Stimulated activated effector memory CD8-positive, alpha-beta T cell treated with anti-CD3 and anti-CD28 coated beads, Interleukin-12 subunit alpha, Interleukin-12 subunit beta, amount 100 ng/mL, for 72 hours (primary cell): Measurements from ENCODE around the gene MTX2.

Source experiments
- ATAC-seq: fragments of 150-1000 bp; cut with Tn5 transposase; 2 replicates; pipeline ENCODE4 v1.10.0; 2021
- DNase-seq, 2 donors: peaks; one replicate each; pipeline ENCODE4 v3.0.0; 2021 to 2022; ENCODE audit warnings: low spot score in 2 of 2
- H3K27ac Mint-ChIP-seq: one replicate; pipeline ENCODE4 v1.8.0; 2022; ENCODE audit warnings: mild to moderate bottlenecking, mixed read lengths
- H3K36me3 Mint-ChIP-seq: one replicate; pipeline ENCODE4 v1.8.0; 2022; ENCODE audit warnings: mild to moderate bottlenecking, mixed read lengths
- H3K4me1 Mint-ChIP-seq: one replicate; pipeline ENCODE4 v1.8.0; 2022; ENCODE audit warnings: mixed read lengths
- H3K4me3 Mint-ChIP-seq: one replicate; pipeline ENCODE4 v1.8.0; 2022; ENCODE audit warnings: mild to moderate bottlenecking, mixed read lengths
- H3K9me3 Mint-ChIP-seq: one replicate; pipeline ENCODE4 v1.8.0; 2022; ENCODE audit warnings: mixed read lengths

The MTX2 gene

DNA sequence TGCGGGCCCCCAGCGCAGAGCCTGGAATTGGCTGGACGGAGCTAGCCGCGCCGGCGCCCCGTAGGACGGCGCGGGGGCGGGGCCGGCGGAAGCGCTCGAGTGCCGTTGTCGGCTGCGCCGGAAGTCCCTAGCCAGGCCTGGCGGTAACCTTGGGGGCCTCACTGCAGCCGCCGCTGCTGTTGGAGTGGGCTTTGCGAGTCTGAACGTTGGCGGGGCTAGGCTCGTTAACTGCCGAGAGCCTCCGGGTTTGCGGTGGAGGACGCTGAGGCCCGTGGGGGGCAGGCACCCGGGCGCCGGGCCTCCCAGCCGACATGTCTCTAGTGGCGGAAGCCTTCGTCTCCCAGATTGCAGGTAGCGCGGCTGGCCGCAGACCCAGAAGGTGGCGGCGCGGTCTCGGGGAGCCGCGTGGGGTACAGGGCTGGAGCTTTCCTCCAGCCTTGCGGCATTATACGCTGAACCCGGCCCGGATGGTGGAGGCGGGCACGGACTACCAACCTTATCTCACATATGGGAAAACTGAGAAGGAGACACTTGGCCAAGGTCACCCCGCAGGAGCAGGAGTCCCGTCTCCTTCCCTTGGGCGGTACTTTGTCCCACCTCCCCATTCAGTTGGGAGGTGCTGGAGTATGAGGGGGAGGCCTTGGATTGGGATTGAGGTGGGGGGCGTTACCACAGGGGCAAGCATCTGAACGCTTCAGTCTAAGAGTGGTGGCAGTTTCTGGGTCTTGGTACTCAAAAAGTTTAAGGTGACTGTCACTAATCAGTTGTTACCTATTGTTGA, at the start of gene MTX2:
Gene MTX2 (plus strand): TSS at position 124 of the 781 bp plus-strand sequence. CDS start 188 bp downstream, at position 312.
- Mint-ChIP-seq H3K4me3 (peak within 1 kb of the TSS; percentile 96), H3K27ac (peak within 1 kb of the TSS; percentile 96)
- peak; percentile 69 to 88 for DNase-seq

DNA sequence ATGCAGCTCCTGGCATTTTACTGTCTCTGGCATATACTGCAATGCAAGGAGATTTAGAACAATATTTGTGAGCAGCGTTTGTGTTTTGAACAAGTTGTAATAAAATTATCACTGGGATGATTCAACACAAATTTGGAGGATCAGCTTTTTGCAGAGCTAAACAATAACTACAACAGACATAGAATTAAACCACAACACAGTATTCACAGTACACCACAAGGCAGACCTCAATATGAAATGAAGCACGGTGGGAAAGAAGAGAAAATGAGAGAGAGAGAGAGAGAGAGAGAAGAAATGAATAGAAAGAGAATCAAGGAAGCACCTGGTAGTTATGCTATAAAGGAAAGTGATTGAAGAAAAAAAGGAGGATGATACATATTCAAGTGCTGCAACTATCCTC, 41.4 kb upstream of the MTX2 start:
- no peak overlapping the region for H3K4me3 Mint-ChIP-seq
- H3K4me1 Mint-ChIP-seq, result no peaks in the 10 kb centered on the region
- ATAC-seq (no peak), DNase-seq (no peak)
- H3K36me3 Mint-ChIP-seq, result no peaks in the 10 kb centered on the region
- peaks cover 1% of the 10 kb centered on the region for H3K9me3 Mint-ChIP-seq
- H3K27ac Mint-ChIP-seq, result no peak overlapping the region

More for the DNA sequence above, at the start of gene MTX2:
- H3K36me3 Mint-ChIP-seq, result no peaks in the 10 kb centered on the region
- ATAC-seq, result peak; percentile 96
- no peaks in the 10 kb centered on the region for H3K9me3 Mint-ChIP-seq
- H3K4me1 Mint-ChIP-seq, result no peaks in the 10 kb centered on the region

DNA sequence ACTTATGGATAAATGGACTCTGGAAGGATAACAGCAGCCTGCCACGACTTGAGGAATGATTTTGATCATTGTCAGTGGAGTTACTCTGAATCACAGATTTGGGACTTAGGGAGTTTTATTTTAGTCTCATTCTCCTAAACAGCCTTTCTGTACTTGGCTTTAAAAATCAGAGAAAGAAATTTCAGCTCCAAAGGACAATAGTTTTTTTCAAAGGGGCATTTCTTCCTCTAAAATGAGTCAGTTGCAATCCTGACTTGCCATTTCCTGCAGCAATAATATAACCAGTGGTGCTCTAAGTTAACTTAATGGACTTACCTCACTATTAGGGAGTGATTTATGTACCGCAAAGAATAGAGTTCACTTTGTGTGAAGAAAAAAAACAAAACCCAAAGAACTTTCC, 35.1 kb upstream of the MTX2 start:
- Mint-ChIP-seq H3K9me3 (no peaks in the 10 kb centered on the region), H3K4me1 (no peaks in the 10 kb centered on the region), H3K36me3 (no peaks in the 10 kb centered on the region), H3K4me3 (no peak overlapping the region), H3K27ac (no peak overlapping the region)
- DNase-seq (no peak), ATAC-seq (no peak)

DNA sequence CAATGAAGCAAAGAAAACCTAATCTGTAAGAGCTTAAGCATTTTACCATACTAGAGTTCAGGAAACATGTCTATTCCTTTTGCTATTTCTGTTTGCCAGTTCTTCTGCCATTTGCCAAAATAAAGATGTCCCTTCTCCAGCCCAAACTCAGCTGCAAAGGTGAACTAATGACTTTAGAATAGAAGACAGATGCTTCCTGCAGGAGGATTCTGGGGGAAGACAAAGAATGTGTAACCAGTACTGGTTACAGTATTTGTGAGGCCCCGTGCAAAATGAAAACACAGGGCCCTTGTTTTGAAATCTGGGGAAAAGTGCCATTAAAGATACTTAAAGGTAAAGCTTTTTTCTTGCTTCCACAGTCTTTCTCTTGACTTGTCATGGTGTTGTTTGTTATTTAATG, 34.3 kb upstream of the MTX2 start:
- Mint-ChIP-seq H3K9me3 (no peaks in the 10 kb centered on the region), H3K27ac (no peak overlapping the region), H3K36me3 (no peaks in the 10 kb centered on the region), H3K4me1 (no peaks in the 10 kb centered on the region), H3K4me3 (no peak overlapping the region)
- DNase-seq (no peak), ATAC-seq (no peak)

DNA sequence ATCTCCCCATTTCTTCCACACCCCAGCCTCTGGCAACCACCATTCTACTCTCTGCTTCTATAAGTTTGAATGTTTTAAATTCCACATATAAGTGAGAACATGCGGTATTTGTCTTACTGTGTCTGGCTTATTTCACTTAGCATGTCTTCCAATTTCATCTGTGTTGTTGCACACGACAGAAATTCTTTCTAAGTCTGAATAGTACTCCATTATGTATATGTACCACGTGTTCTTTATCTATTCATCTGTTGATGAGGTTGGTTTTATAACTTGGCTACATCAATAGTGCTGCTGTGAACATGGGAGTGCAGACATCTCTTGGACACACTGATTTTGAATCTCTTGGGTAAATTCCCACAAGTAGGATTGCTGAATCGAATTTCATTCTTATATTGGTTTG, 31.8 kb upstream of the MTX2 start:
- ATAC-seq (no peak), DNase-seq (no peak)
- H3K9me3 Mint-ChIP-seq, result no peaks in the 10 kb centered on the region
- no peak overlapping the region for H3K27ac Mint-ChIP-seq
- no peak overlapping the region for H3K4me3 Mint-ChIP-seq
- H3K4me1 Mint-ChIP-seq, result no peaks in the 10 kb centered on the region
- no peaks in the 10 kb centered on the region for H3K36me3 Mint-ChIP-seq

DNA sequence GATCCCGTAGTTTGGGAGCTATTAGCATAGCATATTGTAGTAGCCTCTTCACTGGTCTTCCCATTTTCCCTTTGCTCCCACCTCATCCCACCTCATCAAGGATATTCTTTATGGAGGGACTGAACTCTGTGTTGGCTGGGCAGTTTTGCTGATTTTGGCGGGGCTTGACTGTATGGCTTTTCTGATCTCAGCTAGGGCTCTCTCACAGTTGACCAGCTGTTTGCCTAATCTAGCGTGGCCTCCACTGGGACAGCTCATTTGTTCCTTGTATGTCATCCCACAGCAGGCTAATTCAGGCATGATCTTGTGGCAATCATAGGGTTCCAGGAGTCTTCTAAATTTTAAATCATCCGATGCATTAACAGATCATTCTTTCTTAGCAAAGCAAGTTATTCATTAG, 30.2 kb upstream of the MTX2 start:
- H3K4me3 Mint-ChIP-seq, result no peak overlapping the region
- no peak for DNase-seq
- H3K9me3 Mint-ChIP-seq, result no peaks in the 10 kb centered on the region
- no peaks in the 10 kb centered on the region for H3K4me1 Mint-ChIP-seq
- no peak for ATAC-seq
- H3K27ac Mint-ChIP-seq, result no peak overlapping the region
- no peaks in the 10 kb centered on the region for H3K36me3 Mint-ChIP-seq

DNA sequence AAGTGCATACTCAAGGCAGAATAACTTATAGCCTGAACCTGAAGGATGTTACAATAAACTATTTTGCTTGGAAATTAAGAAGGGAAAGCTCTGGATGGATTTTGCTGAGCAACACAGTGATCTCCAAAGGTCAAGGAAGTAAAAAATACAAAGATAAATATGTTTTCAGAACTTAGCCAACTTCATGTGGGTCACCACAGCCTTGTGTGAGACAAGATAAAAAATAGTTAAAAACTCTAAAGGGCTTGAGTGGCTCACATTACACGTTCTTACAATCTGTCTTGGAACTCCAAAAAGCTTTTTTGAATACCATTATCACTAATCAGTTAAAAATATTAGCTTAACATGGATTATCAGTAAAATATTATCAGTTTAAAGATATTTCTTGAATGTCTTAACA, 28.9 kb upstream of the MTX2 start:
- ATAC-seq (no peak), DNase-seq (no peak)
- no peaks in the 10 kb centered on the region for H3K4me1 Mint-ChIP-seq
- H3K36me3 Mint-ChIP-seq, result no peaks in the 10 kb centered on the region
- H3K4me3 Mint-ChIP-seq, result no peak overlapping the region
- H3K27ac Mint-ChIP-seq, result no peak overlapping the region
- H3K9me3 Mint-ChIP-seq, result no peaks in the 10 kb centered on the region

DNA sequence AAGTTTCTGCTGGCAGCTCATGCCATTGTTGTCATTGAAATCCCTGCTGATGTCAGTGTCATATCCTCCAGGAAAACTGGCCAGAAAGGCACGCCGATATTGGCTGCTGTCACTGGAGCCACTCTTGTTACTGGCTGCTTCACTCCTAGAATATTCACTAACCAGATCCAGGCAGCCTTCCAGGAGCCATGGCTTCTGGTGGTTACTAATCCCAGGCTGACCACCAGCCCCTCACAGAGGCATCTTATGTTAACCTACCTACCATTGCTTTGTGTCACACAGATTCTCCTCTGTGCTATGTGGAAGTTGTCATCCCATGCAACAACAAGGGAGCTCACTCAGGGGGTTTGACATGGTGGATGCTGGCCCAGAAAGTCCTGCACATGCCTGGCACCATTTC, 27.0 kb upstream of the MTX2 start:
- no peak overlapping the region for H3K4me3 Mint-ChIP-seq
- H3K27ac Mint-ChIP-seq, result no peak overlapping the region
- H3K9me3 Mint-ChIP-seq, result no peaks in the 10 kb centered on the region
- H3K4me1 Mint-ChIP-seq, result no peaks in the 10 kb centered on the region
- ATAC-seq, result no peak
- DNase-seq, result no peak
- no peaks in the 10 kb centered on the region for H3K36me3 Mint-ChIP-seq

DNA sequence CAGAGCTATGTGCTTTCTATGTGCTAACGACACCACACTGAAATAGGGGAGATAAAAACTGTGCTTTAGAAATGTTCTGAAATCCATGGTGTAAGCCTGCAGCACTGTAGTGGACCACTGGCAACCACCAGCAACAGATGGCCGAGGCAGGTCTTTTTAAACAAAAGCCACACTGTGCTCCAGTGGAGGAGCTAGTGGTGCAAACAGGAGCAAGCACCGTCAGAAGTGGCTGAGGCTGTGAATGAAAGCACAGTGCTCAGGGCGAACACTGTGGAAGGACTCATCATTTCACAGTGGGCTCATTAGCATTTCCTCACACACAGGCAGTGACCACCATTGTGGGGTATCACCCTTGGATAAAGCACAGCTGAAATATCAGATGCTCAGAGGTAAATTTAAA, 22.9 kb upstream of the MTX2 start:
- H3K9me3 Mint-ChIP-seq, result no peaks in the 10 kb centered on the region

DNA sequence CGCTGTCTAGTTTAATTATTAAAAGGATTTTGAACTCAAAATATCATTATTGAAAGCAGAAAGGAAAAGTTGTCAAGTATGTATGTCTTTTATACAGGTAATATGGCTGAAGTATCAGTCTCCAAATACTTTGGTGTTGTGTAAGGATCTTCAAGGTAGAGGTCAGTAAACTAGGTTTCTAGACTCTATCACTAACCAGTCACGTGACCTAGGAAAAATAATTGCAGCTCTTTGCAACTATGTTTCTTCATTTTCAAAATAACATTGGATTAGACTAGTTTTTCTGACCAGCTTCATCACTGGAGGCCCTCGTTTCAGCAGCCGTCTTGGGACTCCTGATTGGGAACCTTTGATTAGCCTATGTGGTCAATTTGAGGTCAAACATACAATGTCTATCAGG, 21.4 kb upstream of the MTX2 start:
- no peaks in the 10 kb centered on the region for H3K4me1 Mint-ChIP-seq
- no peak for ATAC-seq
- H3K36me3 Mint-ChIP-seq, result no peaks in the 10 kb centered on the region
- H3K27ac Mint-ChIP-seq, result no peak overlapping the region
- no peaks in the 10 kb centered on the region for H3K9me3 Mint-ChIP-seq
- DNase-seq, result no peak
- H3K4me3 Mint-ChIP-seq, result no peak overlapping the region

More for the DNA sequence above, 22.9 kb upstream of the MTX2 start:
- Mint-ChIP-seq H3K27ac (no peak overlapping the region), H3K36me3 (no peaks in the 10 kb centered on the region), H3K4me3 (no peak overlapping the region), H3K4me1 (no peaks in the 10 kb centered on the region)
- ATAC-seq (no peak), DNase-seq (no peak)

DNA sequence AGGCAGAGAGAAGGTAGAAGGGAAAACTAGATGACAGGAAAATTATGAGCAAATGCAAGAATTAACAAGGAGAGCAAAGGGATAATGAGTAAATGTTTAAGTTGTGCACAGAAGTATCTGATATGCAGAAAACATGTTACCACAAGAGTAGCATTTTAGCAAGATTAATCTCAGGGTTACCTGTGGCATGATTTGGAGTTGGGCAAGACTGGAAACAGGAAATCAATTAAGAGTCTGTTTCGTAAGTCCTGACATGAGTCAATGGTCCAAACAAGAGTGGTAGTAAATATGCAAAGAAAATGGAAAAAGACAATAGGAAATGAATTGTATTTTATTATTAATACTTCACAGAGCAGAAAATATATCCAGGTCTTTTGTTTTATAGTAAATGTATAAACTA, 17.3 kb upstream of the MTX2 start:
- Mint-ChIP-seq H3K27ac (no peak overlapping the region), H3K4me1 (no peaks in the 10 kb centered on the region), H3K9me3 (no peaks in the 10 kb centered on the region), H3K4me3 (no peak overlapping the region), H3K36me3 (no peaks in the 10 kb centered on the region)
- no peak for ATAC-seq
- DNase-seq, result no peak

DNA sequence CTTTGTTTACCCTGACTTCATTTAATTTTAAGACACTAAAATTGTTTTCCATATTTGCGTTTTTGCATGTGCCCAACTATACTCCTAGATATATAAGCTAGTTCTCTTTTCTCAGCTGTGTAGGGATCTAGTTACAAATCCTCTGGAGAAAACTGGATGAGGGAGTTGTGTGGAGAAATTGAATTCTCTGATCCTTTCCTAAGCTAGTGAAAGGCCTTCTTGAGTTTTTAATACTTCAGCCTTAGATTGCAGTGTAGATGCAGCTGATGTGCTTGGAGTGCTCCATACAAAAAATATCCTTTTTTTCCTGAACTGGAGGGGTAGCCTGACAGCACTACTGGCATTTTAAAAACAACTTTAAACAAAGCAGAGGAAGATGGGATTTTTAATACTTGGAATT, 8.6 kb upstream of the MTX2 start:
- ATAC-seq, result no peak
- no peak for DNase-seq
- Mint-ChIP-seq H3K9me3 (no peaks in the 10 kb centered on the region), H3K4me3 (no peak overlapping the region), H3K4me1 (no peaks in the 10 kb centered on the region), H3K36me3 (no peaks in the 10 kb centered on the region), H3K27ac (no peak overlapping the region)

DNA sequence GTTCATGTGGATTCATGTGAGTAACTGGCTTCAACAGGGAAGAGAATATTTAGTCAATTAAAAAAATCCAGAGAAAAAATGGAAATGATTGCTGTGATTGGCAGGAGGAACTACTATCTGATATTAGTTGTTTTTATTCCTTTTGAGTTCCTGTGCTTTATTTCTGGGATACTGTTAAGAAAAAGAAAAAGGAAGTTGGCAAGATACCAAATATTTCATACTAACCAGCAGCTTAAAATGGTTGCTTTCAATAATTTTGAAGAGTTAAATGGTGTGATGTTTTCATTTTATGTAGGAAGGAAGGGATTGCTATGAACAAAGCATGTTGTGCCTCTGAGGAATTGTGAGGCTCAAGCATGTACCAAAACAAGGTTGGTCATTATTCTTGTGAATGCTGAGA, 8.1 kb upstream of the MTX2 start:
- Mint-ChIP-seq H3K4me1 (no peaks in the 10 kb centered on the region), H3K36me3 (no peaks in the 10 kb centered on the region), H3K27ac (no peak overlapping the region), H3K4me3 (no peak overlapping the region), H3K9me3 (no peaks in the 10 kb centered on the region)
- DNase-seq (no peak), ATAC-seq (no peak)

DNA sequence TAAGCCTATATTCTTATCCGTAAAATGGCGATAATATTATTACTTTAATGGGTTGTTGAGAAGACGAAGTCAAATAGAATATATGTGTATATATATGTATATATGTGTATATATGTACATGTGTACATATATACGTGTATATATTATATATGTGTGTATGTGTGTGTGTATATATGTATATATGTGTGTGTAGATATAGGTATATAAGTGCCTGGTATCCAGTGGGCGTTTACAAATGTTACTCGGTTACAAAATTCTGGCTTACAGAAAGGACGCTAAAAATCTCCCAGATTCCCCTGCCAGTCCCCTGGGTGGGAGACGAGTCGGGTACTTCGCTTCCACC, 295 bp upstream of the MTX2 start:
- Mint-ChIP-seq H3K9me3 (no peaks in the 10 kb centered on the region), H3K27ac (peak overlapping the region; percentile 96), H3K36me3 (no peaks in the 10 kb centered on the region), H3K4me1 (no peaks in the 10 kb centered on the region), H3K4me3 (peak overlapping the region; percentile 96)
- no peak for DNase-seq
- ATAC-seq, result peak; percentile 45

DNA sequence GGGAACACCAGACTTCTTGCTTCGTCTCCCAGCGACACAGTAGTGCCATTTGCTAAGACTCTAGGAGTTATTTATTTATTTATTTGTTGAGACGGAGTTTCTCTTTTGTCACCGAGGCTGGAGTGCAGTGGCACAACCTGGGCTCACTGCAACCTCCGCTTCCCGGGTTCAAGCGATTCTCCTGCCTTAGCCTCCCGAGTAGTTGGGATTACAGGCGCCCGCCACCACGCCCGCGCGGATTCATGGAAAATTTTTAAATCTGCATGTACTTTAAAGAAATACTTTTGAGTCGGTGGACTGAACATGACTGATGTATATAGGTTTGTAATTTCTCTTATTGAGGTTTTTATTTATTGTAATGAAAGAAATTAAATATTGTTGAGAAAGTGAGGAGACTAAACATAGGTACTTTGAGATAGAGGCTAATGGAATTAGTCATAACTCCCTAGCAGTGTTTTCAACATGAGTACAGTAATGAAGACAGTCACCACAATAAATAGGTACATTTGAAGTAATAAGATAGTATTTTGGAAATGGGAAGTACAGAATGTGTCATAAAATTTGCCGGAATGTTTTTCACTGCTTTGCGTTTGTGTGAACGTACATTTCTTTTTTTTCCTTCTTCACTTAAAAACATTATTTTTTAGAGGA, 983 bp downstream of the MTX2 start:
- no peak for ATAC-seq
- no peaks in the 10 kb centered on the region for H3K4me1 Mint-ChIP-seq
- H3K4me3 Mint-ChIP-seq, result peak overlapping the region; percentile 96
- peak overlapping the region; percentile 96 for H3K27ac Mint-ChIP-seq
- no peak for DNase-seq
- no peaks in the 10 kb centered on the region for H3K36me3 Mint-ChIP-seq
- no peaks in the 10 kb centered on the region for H3K9me3 Mint-ChIP-seq

DNA sequence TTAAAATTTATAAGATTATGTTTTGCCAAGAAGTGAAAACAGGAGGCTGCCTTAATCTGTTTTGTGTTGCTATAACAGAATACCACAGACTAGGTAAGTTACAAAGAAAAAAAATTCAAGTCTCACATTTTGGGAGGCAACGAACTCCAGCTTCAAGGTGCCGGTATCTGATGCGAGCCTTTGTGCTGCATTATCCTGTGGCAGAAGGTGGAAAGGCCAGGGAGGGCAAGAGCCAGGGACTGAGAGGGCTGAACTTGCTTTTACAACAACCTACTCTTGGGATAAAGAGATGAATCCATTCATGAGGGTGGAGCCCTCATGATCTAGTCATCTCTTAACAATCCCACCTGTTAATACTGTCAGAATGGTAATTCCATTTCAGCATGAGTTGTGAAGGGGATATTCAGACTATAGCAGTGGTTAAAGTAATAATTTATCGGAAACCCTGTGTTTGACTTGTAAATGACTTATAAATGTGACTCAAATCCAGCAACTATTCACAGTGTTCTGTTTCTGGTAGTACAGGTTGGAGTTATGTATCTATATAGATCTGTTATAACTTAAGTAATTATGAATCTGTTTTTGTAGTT, 3.7 kb downstream of the MTX2 start:
- H3K27ac Mint-ChIP-seq, result no peak overlapping the region
- no peaks in the 10 kb centered on the region for H3K9me3 Mint-ChIP-seq
- ATAC-seq (no peak), DNase-seq (no peak)
- no peak overlapping the region for H3K4me3 Mint-ChIP-seq
- no peaks in the 10 kb centered on the region for H3K4me1 Mint-ChIP-seq
- H3K36me3 Mint-ChIP-seq, result no peaks in the 10 kb centered on the region
